Epithelial cell of prostate (primary cell): ENCODE results near the gene TRIB2.

ENCODE experiments used
- DNase-seq: peaks from one replicate; pipeline ENCODE4 v3.0.0-alpha.2; 2011; ENCODE audit warnings: low read depth, low spot score
- H3K27ac ChIP-seq: fragments of 450-650 bp; 2 replicates; pipeline ENCODE4 v1.5.1; 2017; ENCODE audit warnings: mild to moderate bottlenecking

TRIB2 gene

DNA sequence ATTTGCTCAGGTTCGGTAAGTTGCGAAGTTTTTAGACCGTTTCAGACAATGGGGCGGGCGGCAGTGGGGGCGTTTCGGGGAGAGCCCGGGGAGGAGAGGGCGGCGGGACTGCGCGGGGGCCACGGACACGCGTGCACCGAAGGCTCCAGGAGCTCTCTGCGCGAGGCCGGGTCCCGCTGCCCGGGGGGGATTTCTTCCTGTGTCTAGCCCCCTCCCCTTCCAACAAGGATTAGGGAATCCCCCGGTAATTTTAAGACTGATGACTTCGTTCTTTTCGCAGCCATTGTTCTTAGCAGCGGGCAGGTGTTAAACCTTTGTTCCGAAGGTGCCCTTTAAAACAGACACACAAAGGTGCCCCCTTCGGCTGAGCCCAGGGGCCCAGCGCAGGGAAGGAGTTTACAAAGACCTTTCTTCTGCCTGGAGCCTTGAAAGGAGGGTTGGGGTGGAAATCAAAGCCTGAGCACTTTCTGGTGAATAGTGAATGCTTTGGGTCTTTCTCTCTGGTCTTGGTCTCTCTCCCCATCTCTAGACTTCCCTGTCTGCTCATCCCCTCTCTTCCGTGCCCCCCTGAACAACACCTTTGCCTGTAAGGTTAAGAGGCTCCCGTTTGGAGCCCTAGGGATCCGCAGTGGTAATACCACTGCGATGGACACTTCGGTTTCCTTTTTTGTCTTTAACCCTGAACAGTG is 2.1 kb downstream of the TRIB2 start:
- H3K27ac ChIP-seq = no peak overlapping the region
- DNase-seq = no peak

DNA sequence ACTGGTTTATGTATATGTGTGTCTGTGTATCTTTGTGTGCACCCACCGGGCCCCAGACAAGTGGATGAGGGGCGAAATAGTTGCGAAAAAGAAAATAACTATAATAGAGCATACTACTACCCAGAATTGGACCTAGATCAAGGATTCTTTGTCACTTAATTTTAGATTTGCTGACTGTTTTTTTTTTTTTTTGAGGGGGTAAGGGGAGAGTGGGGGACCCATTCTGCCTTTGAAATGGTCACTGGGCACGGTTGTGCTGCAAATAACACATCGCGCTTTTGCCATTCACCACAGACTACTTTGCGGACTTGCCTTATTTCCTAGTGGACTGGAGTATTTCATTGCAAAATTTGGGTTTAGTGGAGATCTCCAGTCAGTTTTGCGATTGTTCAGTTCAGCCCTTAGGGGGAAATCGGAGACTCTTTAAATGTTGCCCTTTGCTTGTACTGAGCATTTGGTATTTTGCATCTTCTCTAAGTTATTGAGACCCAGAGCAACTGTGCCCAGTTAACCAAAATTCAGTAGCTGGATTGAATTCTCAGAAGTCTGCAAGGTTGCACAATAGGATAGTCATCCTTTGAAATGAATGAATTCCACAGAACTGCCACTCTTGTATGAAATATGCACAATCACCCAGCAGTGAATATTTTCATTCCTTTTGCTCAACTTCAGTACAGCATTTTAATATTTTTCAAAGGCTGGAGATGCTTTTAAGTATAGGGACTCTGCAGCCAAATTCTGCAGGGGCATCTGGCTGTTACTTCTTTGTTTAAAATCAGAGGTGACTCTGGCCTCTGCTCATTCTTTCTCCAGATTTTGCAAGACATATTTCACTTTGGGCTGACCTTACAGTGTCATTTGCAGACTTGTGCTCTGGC is 2.9 kb downstream of the TRIB2 start:
- H3K27ac ChIP-seq = no peak overlapping the region
- no peak for DNase-seq

DNA sequence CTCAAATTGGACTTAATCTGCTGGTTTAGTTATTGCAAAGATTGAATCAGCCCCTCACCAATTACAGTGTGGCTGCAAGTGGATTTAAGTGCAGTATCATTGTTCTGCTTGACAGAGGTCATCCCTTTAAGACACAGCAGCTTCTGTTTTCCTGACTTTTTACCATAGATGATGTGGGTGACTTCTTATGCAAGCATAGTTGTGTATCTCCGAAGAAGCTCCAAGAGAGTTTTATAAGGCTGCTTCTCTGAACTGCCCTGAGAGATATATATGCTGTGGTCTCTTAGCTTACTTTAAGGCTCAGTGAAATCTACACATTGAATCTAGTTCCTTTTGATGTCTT is 3.5 kb downstream of the TRIB2 start:
- DNase-seq = no peak
- H3K27ac ChIP-seq = no peak overlapping the region

DNA sequence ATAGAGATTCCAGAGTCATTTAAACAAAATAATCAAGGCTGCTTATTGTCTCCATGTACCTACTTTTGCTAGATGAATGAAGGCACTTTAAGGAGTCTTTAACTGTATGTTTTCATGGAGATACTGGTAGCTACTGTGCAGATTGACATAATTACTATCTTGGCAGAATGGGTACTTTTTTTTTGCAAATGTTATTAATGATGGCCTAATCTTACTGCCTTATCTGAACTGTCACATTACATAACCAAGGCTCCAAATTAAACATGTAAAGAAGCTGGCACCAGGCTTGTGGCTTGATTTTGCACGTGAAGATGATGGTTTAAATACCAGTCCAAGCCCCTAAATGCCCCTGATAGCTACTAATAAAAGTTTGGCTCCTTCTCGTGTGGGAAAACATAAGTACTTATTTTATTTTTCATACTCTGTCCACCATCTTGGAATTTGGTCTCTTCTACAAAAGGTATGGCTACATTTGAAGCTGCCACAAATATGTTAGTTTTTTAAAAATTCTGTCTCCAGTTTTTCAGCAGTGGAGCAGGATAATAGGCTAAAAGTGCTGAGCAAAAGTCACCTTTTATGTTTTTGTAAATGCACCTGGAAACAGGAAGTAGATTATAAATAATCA is 4.1 kb downstream of the TRIB2 start:
- DNase-seq = no peak
- H3K27ac ChIP-seq = no peak overlapping the region

DNA sequence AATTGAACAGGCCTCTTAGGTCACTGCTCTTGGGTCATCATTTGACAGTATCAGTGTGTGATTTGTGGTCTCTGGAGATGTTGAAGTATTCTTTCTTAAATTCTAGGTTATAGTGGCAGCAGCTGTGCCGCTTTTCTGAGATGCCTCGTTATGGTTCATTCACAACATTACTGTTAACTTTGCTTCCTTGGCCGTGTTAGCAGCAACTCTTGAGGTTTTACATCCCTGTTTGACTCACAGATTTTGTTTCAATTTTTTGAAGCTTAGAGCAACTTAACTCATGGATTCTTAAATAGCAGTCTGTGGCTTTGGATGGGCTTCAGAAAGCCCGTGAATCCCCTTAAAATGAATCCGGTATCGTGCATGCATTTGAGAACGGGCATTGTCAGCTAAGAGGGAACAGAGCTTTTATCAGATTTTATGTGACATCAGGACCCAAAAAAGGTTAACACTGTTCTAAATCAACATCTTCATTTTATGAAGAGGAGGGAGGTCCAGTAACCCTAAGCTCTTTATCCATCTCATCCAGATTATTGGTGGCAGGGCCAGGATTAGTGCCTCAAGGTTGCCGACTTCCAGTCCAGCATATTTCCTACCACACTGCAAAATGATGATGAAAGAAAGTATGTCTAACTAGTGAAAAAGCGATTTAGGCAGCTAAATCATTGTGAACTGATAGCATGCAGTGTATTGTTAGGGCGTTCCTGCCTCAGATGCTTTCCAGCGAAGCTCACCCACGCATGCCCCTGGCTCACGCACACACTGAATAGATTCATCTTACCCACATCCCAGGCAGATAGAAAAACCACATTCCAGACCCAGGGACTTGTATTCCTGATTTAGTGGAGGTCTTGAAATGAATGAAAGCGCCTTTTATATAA is 5.1 kb downstream of the TRIB2 start:
- H3K27ac ChIP-seq = peak overlapping the region; percentile 2
- no peak for DNase-seq

DNA sequence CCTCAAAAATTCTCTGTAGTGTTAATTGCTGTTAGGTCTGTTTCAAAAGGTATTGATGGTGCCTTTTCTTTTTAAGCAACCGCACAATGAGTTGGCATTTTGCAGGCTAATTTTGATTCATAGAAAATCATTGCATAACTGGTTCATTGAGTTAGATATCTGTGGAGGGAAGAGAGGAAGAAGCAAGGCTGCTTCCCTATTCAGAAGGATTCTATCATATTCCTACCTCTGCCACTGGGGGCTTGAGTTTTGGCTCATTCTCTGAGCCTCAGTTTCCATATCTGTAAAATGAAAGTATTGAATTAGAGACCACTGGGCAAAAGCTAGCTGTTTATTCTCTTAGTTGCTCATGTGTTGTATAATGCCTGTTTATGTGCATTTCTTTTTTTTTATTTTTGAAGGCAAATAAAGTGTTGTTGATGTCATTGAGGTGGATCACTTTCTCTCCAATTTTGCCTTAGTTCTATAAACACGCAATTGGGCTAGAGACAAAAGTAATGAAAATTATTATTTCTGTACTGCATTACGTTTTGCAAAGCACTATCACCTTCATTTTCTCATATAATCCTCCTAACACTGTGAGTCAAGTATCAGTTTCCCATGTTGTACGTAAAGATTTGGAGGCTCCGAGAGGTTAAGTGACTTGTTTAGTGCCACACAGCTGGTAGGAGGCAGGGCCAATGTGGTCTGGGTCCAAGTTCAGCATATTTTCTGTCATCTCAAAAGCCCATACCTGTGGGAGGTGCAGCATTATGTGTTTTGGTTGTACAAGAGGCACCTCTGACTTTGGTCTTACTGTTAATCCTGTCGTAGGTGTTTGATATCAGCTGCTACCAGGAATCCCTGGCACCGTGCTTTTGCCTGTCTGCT is 5.9 kb downstream of the TRIB2 start:
- peak overlapping the region; percentile 2 for H3K27ac ChIP-seq
- no peak for DNase-seq

DNA sequence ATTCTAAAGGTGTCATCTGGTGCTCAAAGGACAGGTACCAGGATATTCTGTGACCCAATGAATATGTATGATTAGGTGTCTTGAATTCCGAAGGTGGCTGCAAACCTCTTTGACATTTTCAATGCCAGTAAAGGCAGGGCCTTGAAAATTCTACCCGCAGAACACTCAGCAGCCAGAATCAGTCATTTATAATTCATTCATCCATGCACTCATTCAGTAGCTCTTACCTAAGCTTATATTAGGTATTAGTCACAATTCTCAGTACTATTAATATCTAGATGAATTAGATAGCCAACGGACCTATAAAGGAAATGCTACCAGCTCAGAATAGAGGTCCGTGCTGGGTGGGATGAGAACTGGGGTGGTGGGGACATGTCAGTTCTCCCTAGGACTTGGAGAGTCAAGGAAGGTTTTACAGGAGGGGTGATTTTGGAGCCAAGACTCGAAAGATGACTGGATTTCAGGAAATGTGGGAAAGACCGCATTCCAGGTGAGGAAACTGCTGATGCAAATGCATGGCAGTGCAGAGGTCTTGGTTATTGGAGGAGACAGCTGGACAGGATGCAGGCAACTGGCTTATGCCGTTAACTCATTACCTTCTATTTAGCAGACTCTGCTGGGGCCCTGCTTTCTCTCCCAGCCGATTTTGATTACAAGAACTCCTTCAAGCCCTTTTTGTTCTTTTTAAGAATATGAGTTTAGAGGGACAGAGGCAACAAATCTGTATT is 7.2 kb downstream of the TRIB2 start:
- no peak for DNase-seq
- H3K27ac ChIP-seq = no peak overlapping the region

DNA sequence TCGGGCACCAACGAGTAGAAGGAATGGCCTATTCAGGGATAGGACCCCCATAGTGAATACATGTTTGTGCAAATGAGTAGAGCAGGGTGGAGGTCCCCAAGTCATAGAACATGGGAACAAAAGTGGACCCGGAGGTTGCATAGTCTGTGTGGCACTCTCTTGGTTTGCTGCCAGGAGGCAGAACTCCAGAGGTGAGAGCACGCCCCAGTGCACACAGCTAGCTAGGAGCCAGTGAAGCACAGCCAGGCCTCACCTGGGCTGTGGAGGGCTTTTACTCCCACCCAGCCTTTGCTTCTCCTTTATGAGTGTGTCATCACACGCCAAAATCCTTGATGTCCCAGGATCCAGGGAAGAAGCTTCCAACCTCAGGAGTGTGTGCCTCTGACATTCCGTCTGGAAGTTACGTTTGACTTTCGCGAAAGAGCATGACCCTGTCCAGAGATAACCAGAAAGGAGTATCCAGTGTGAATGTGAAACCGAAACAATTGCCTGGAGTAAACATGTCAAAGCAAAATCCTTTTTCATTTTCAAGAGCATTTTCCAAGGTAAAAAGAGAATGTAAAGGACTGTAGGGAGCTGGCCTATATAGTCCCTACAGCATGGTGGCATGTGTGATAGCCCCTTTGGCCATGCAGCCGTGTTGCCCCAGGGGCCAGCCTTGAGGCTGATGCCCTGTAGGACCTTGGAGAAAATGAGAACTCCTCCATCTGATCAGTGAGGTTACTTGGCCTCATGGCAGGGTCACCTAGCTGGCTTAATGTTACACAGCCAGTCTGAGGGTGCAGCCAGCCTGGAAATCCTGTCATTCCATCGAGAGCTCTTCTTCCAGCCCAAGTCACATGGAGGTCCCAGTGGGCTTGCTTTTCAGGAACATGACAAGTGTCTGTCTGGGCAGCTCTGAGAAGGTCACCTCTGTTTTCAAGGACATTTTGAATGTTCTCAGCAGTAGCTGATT is 8.8 kb downstream of the TRIB2 start:
- H3K27ac ChIP-seq = no peak overlapping the region
- no peak for DNase-seq

DNA sequence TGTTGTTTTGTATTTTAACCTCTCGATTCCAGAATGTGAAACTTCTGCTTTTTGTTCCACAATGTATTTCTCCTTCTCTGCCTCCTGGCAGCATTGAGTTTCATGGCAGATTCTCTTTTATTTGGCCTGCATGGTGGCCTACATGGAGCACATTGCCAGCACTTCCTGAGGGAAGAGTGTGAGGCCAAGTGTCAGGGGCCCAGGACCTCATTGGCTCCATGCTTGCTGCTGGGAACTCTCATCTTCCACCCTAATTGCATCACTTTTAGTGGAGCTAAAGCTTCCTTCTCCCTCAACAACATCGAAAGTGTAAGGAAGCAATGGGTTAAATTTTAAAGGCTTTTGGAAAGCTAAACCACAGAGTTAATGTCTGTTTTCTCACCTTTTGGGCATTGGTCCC is 9.5 kb downstream of the TRIB2 start:
- DNase-seq = no peak
- H3K27ac ChIP-seq = no peak overlapping the region

DNA sequence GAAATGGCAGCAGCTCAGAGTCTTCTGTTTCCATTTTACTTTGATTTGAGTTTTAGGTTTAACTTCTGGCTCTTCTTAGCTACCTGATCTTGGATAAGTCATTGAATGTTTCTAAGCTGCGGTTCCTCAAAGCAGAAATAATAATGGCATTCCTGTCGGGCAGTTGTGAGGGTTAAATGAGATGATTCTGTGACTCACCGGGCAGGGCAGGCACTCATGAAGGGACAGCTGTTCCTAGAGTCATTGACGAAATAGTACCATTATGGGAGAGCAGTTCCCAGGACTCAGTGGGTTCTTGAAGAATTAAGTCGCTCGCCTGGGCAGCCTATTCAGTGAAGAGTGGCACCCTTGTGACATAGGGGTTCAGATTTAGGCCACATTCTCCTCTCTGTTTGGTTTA is 10.3 kb downstream of the TRIB2 start:
- peak overlapping the region; percentile 31 for H3K27ac ChIP-seq

DNA sequence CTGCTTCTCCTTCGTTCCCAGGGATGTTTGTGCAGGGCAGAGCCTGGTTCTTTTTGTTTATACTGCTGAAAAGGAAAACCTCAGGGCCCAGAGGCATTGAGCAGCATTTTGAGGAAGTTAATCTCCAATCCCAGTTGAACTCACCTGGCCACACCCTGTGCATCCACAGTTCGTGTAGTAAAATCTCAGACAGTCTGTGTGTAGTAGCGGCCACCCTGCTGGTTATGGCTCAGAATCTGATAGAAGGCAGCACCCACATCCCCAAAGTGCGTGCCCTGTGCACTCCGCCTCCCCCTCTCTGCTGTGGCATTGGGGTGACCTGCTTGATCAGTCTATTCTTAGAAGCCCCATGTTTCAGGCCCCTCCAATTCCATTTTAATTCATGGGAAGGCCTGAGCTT is 10.9 kb downstream of the TRIB2 start:
- peak overlapping the region; percentile 31 for H3K27ac ChIP-seq

More for the DNA sequence above, 10.3 kb downstream of the TRIB2 start:
- no peak for DNase-seq

DNA sequence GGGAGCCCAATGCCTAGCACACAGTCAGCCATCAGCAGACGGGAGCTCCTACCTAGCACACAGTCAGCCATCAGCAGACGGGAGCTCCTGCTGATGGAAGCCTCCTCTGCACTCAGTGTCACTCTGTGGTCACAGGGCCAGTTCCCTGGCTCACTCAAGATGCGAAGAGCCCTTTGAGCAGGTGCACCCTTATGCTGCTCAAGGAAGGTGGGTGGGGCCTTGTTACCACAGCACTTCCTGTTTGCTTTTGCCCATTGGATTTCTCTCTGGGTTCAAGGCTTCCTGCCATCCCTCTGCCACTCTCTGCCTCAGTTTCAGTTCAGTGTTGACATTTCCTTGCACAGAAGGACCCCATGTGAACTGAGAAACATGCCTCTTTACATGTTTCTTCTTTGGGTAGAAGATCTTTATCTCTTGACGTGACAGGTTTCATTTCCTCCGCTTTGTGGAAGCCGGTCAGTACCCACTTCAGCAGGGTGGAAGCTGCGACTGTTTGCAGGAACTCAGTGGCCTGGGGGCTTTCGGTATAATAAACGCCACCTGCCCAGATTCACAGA is 11.6 kb downstream of the TRIB2 start:
- no peak for DNase-seq
- H3K27ac ChIP-seq = no peak overlapping the region

More for the DNA sequence above, 10.9 kb downstream of the TRIB2 start:
- DNase-seq = no peak

DNA sequence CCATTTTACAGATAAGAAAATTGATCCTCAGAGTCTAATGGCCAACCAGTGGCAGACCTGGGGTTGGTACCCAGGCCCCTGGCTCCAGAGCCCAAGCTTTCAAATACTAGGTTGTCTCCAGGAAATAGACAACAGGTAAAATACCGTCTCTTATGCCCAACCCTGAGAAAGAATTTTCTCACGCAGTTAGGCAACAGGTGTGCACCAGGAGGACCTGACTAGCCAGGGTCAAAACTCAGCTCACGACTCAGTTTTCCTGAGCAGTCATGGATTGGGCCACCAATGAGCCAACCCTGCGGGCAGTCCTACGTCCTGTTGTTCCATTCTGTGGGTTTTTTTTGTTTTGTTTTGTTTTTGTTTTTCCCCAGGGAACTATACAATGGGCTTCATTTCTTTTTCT is 13.5 kb downstream of the TRIB2 start:
- H3K27ac ChIP-seq = no peak overlapping the region
- peak; percentile 34 for DNase-seq

DNA sequence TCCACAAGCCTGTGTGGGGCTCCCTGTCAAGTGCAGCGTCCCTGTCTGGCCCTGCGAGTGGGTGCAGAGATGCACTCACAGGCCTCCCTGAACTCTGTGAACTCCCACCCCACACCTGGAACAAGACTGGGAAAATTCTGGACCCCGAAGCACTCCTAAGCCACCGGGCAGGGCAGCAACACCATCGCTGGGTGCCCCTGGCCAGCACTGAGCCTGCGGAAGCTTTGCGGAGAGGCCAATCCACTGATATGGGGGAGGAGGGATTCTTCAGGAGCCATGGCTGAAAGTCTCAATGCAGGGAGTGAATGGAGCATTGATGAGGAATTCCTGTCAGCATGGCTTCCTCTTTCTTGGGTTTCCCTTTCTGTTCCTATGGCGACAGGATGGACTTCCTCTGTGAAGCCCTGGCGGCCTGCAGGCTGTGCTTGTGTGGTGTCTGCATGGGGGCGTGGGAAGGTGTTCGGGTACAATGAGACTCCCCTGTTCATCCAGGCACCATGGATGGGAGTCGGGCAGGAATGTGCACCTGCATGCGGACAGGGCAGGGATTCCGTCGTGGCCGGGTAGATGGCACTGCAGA is 15.1 kb downstream of the TRIB2 start:
- no peak for DNase-seq
- no peak overlapping the region for H3K27ac ChIP-seq

DNA sequence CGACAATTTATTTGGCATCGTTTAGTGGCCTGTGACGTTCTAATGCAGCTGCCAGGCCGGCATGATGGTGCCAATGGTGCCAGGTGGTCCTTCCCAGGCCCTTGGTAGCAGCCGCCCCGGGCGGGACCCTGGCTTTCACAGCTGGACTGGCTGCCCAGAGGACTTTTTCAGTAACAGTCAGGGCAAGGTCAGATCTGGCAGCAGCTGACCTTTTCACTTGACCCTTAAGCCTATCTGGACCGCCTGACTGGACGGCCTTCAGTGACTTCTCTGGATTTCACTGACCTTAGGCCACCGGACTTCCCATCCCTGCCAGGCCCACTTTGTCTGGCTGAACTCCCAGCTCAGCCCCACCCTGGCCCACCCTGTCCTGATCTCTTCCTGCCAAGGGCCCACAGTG is 15.9 kb downstream of the TRIB2 start:
- no peak for DNase-seq
- H3K27ac ChIP-seq = no peak overlapping the region

DNA sequence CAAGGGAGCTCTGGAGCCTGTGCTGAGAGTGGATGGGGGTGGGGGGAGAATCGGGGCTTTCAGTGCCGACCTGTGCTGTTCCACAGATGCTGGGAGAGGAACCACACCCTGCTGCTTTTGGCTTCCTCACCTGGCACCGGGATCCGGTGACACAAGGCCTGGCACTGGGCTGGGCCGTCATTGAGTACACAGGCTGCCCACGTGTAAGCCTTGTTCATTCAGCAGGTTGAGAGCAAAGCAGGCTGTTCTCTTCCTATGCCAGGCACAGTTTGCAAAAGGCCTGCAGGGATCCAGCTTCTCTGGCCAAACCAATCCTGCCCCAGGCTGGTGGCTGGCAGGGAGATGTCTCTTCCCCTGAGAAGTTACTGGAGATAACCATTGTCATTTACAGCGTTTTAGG is 17.1 kb downstream of the TRIB2 start:
- DNase-seq = no peak

More for the DNA sequence above, 17.1 kb downstream of the TRIB2 start:
- H3K27ac ChIP-seq = no peak overlapping the region
